PC-9 (cell line): Measurements from ENCODE around the gene SAMD13. TPM values are rescaled to one million over a fixed set of nuclear protein-coding genes. Genes with fewer than 3 reads are reported as not detected.
A peak's percentile ranks its signal among the peaks of the same experiment; 100 is the strongest.

Experiments
- BruUV-seq: library from RNA; stranded (reverse); fragments of 400-500 nt; replicated peaks from 2 replicates; lab custom pipeline; 2021; lab: Mats Ljungman, UMichigan
- CTCF ChIA-PET: fragments of 300-600 bp; sonication (Branson Sonifier 250); formaldehyde crosslinking; loops from one replicate; lab custom pipeline; 2022; ENCODE audit warnings: antibody characterized with exemption; lab: Charles Lee
- POLR2A ChIA-PET: fragments of 300-600 bp; sonication (Branson Sonifier 250); formaldehyde crosslinking; loops from one replicate; lab custom pipeline; 2022; ENCODE audit warnings: antibody characterized with exemption; ENCODE audit not compliant: unreplicated experiment; lab: Charles Lee
- DNase-seq, 2 experiments: peaks; one replicate each; pipeline versions ENCODE4 v3.0.0 to v3.0.0-alpha.2; 2015 to 2022; ENCODE audit warnings: mixed read lengths in 1 of 2
- H2AFZ ChIP-seq: fragments of 200-600 bp; sonication (generic); 2 replicates; pipeline ENCODE4 v1.8.1; 2017; ENCODE audit warnings: antibody characterized with exemption
- H3F3A ChIP-seq: fragments of 200-600 bp; sonication (generic); 2 replicates; pipeline ENCODE4 v1.8.1; 2017; ENCODE audit warnings: antibody characterized with exemption, mild to moderate bottlenecking, low read depth; ENCODE audit not compliant: insufficient read depth
- H3K27ac ChIP-seq: fragments of 200-600 bp; sonication (generic); 2 replicates; pipeline ENCODE4 v1.6.1; 2016; ENCODE audit warnings: mixed run types
- H3K27me3 ChIP-seq: fragments of 200-600 bp; sonication (generic); 2 replicates; pipeline ENCODE4 v1.6.1; 2016; ENCODE audit warnings: low read depth, mixed run types; ENCODE audit not compliant: insufficient read depth
- H3K36me3 ChIP-seq: fragments of 200-600 bp; sonication (generic); 2 replicates; pipeline ENCODE4 v1.6.1; 2016; ENCODE audit warnings: low read depth, mixed run types
- H3K4me1 ChIP-seq: fragments of 200-600 bp; sonication (generic); replicated peaks from 2 replicates; pipeline ENCODE4 v1.6.1; 2016; ENCODE audit warnings: mixed run types; ENCODE audit not compliant: insufficient read depth
- H3K4me2 ChIP-seq: fragments of 200-600 bp; sonication (generic); 2 replicates; pipeline ENCODE4 v1.6.1; 2017; ENCODE audit warnings: mixed run types
- H3K4me3 ChIP-seq: fragments of 200-600 bp; sonication (generic); 2 replicates; pipeline ENCODE4 v1.6.1; 2016; ENCODE audit warnings: mixed run types
- H3K79me2 ChIP-seq: fragments of 200-600 bp; sonication (generic); 2 replicates; pipeline ENCODE4 v1.6.1; 2017; ENCODE audit warnings: low read depth, mixed run types
- H3K9me2 ChIP-seq: fragments of 200-600 bp; sonication (generic); 2 replicates; pipeline ENCODE4 v1.8.1; 2017; ENCODE audit warnings: mild to moderate bottlenecking; ENCODE audit not compliant: insufficient read depth
- H3K9me3 ChIP-seq: fragments of 200-600 bp; sonication (generic); 2 replicates; pipeline ENCODE4 v1.8.1; 2016; ENCODE audit warnings: low read depth; ENCODE audit not compliant: insufficient read depth
- H4K20me1 ChIP-seq: fragments of 200-600 bp; sonication (generic); 2 replicates; pipeline ENCODE4 v1.8.1; 2017; ENCODE audit not compliant: insufficient read depth
- CTCF ChIP-seq: fragments of 200-600 bp; sonication (generic); conservative IDR thresholded peaks from 2 replicates; pipeline ENCODE4 v1.6.1; 2017; ENCODE audit warnings: mixed run types, antibody characterized with exemption, mild to moderate bottlenecking, moderate library complexity
- EZH2 ChIP-seq: fragments of 200-600 bp; sonication (generic); IDR thresholded peaks from 2 replicates; pipeline ENCODE4 v1.8.0; 2017; ENCODE audit warnings: antibody characterized with exemption, low read depth
- intact Hi-C: fragments of 100-400 bp; cut with micrococcal nuclease; formaldehyde crosslinking; loops from one replicate; pipeline ENCODE4 v1.10.0; 2022; ENCODE audit not compliant: unreplicated experiment
- total RNA-seq: library from RNA; stranded (reverse); gene quantifications from 2 replicates; pipeline ENCODE4 v1.2.3, GENCODE V29; 2021

The SAMD13 gene
- total RNA-seq, 1 experiment from 2014 or later, result 2.5 TPM

- no TSS peak for BruUV-seq
- Histone ChIP-seq H3K9me3 (no peaks in the 10 kb centered on the region), H3K79me2 (no peaks in the 10 kb centered on the region), H3K4me3 (no peak overlapping the region), H3K27me3 (no peaks in the 10 kb centered on the region), H3K9me2 (no peaks in the 10 kb centered on the region), H3F3A (peaks cover 22% of the 10 kb centered on the region), H2AFZ (no peak overlapping the region), H3K27ac (no peak overlapping the region), H3K4me2 (no peak overlapping the region), H3K4me1 (peaks cover 36% of the 10 kb centered on the region), H4K20me1 (no peaks in the 10 kb centered on the region), H3K36me3 (no peaks in the 10 kb centered on the region)
- TF ChIP-seq EZH2 (no peak), CTCF (no peak)
- CTCF ChIA-PET, result no interaction called here
- intact Hi-C loops, result loop anchor here (10.0 kb wide), 2 partner anchors 62 to 272 kb away; no protein-coding TSS in a partner anchor
- POLR2A ChIA-PET, result no interaction called here
- DNase-seq, result no peak
Observed at GRCh38 chr1:84363019-84363418, 61.5 kb downstream of the SAMD13 start.

- no peak overlapping the region for H3K27ac ChIP-seq
Observed at GRCh38 chr1:84363622-84364021, 62.1 kb downstream of the SAMD13 start.

GRCh38 chr1:84365225-84366221, 64.0 kb downstream of the SAMD13 start:
- H3K27ac ChIP-seq, result peak overlapping the region; percentile 59
- TF ChIP-seq CTCF, result no peak
- no peak for TF ChIP-seq EZH2
- no peaks in the 10 kb centered on the region for H3K9me2 ChIP-seq
- peak overlapping the region; percentile 37 for H3K4me2 ChIP-seq
- H2AFZ ChIP-seq, result no peak overlapping the region
- ChIA-PET POLR2A (no interaction called here), CTCF (no interaction called here)
- intact Hi-C loops, result loop anchor here (5.0 to 10.0 kb wide), 3 partner anchors 59 to 269 kb away; partner anchors contain the start of gene PRKACB
- H3K27me3 ChIP-seq, result no peaks in the 10 kb centered on the region
- no peak overlapping the region for H3K4me3 ChIP-seq
- no peaks in the 10 kb centered on the region for H3K79me2 ChIP-seq
- no peaks in the 10 kb centered on the region for H3K36me3 ChIP-seq
- BruUV-seq, result no TSS peak
- no peaks in the 10 kb centered on the region for H4K20me1 ChIP-seq
- peaks cover 22% of the 10 kb centered on the region for H3F3A ChIP-seq
- H3K9me3 ChIP-seq, result no peaks in the 10 kb centered on the region
- H3K4me1 ChIP-seq, result peaks cover 36% of the 10 kb centered on the region
- DNase-seq, result peak; percentile 58 to 99

More at GRCh38 chr1:84363622-84364021, 62.1 kb downstream of the SAMD13 start:
- H3K4me2 ChIP-seq, result no peak overlapping the region
- no peak overlapping the region for H3K4me3 ChIP-seq
- no peak for DNase-seq
- H3K36me3 ChIP-seq, result no peaks in the 10 kb centered on the region
- ChIA-PET CTCF (no interaction called here), POLR2A (no interaction called here)
- H4K20me1 ChIP-seq, result no peaks in the 10 kb centered on the region
- H3K9me2 ChIP-seq, result no peaks in the 10 kb centered on the region
- no peak for TF ChIP-seq EZH2
- intact Hi-C loops, result loop anchor here (10.0 kb wide), 2 partner anchors 61 to 271 kb away; no protein-coding TSS in a partner anchor
- no peaks in the 10 kb centered on the region for H3K27me3 ChIP-seq
- no peaks in the 10 kb centered on the region for H3K79me2 ChIP-seq
- H2AFZ ChIP-seq, result no peak overlapping the region
- H3K9me3 ChIP-seq, result no peaks in the 10 kb centered on the region
- peaks cover 36% of the 10 kb centered on the region for H3K4me1 ChIP-seq
- BruUV-seq, result no TSS peak
- H3F3A ChIP-seq, result peaks cover 22% of the 10 kb centered on the region
